Skeletal muscle tissue (tissue), 4 donors: Measurements from ENCODE around the gene SAYSD1. TPM values are rescaled to one million over a fixed set of nuclear protein-coding genes. Genes with fewer than 3 reads are reported as not detected.

ENCODE experiments used
- H3K27ac ChIP-seq: one replicate; pipeline ENCODE4 v1.7.0; 2013; ENCODE audit warnings: mild to moderate bottlenecking, low read depth, low read length, inconsistent platforms
- H3K27me3 ChIP-seq, 3 donors: one replicate each; pipeline ENCODE4 v1.7.0; 2013; ENCODE audit warnings: low read length in 3 of 3; ENCODE audit not compliant: control insufficient read depth in 3 of 3, insufficient read depth in 3 of 3
- H3K36me3 ChIP-seq, 3 donors: one replicate each; pipeline ENCODE4 v1.7.0; 2013; ENCODE audit warnings: low read length in 3 of 3; ENCODE audit not compliant: control insufficient read depth in 3 of 3, insufficient read depth in 3 of 3
- H3K4me1 ChIP-seq, 3 donors: one replicate each; pipeline ENCODE4 v1.7.0; 2013; ENCODE audit warnings: low read length in 3 of 3, mild to moderate bottlenecking in 3 of 3; ENCODE audit not compliant: control insufficient read depth in 3 of 3, insufficient read depth in 3 of 3
- H3K4me3 ChIP-seq, 3 donors: one replicate each; pipeline ENCODE4 v1.7.0; 2013; ENCODE audit warnings: low read length in 3 of 3
- H3K9ac ChIP-seq, 3 donors: one replicate each; pipeline ENCODE4 v1.7.0; 2013; ENCODE audit warnings: low read length in 3 of 3, mild to moderate bottlenecking in 3 of 3, moderate library complexity in 2 of 3, low read depth in 1 of 3
- H3K9me3 ChIP-seq, 3 donors: one replicate each; pipeline ENCODE4 v1.7.0; 2013; ENCODE audit warnings: low read length in 3 of 3; ENCODE audit not compliant: control insufficient read depth in 3 of 3
- total RNA-seq: library from RNA; depleted of rRNA; stranded (reverse); fragments of >200 nt; gene quantifications from one replicate; pipeline ENCODE4 v1.2.3, GENCODE V29; 2014
- donor health status: Osteomylitis.

The SAYSD1 gene
- total RNA-seq, 1 donor from 2014 or later = 17.2 TPM

- Histone ChIP-seq H3K4me3 (peak overlapping the region in 2 of 3 donors; percentile 70 to 80), H3K27ac (no peak overlapping the region), H3K27me3 (no peaks in the 10 kb centered on the region), H3K9me3 (no peaks in the 10 kb centered on the region), H3K36me3 (peaks cover 0 to 18% (median 17%) of the 10 kb centered on the region in 3 donors), H3K9ac (peak overlapping the region in 2 of 3 donors; percentile 88 to 91), H3K4me1 (peaks cover 9 to 16% (median 12%) of the 10 kb centered on the region in 3 donors)
Measured at GRCh38 chr6:39113788-39114187, 1.2 kb downstream of the SAYSD1 start.

GRCh38 chr6:39111280-39111679, 3.7 kb downstream of the SAYSD1 start:
- Histone ChIP-seq H3K4me3 (no peak overlapping the region), H3K36me3 (peaks cover 0 to 21% (median 18%) of the 10 kb centered on the region in 3 donors), H3K4me1 (peaks cover 9 to 16% (median 12%) of the 10 kb centered on the region in 3 donors), H3K27me3 (no peaks in the 10 kb centered on the region), H3K27ac (no peak overlapping the region), H3K9ac (no peak overlapping the region), H3K9me3 (no peaks in the 10 kb centered on the region)

- Histone ChIP-seq H3K9me3 (no peaks in the 10 kb centered on the region), H3K27me3 (no peaks in the 10 kb centered on the region), H3K4me1 (no peaks in the 10 kb centered on the region), H3K27ac (no peak overlapping the region), H3K36me3 (peaks cover 8 to 38% (median 27%) of the 10 kb centered on the region in 3 donors), H3K9ac (no peak overlapping the region), H3K4me3 (no peak overlapping the region)
Measured at GRCh38 chr6:39108041-39108839, 6.7 kb downstream of the SAYSD1 start.

GRCh38 chr6:39107641-39108040, 7.3 kb downstream of the SAYSD1 start:
- Histone ChIP-seq H3K4me3 (no peak overlapping the region), H3K4me1 (no peaks in the 10 kb centered on the region), H3K27ac (no peak overlapping the region), H3K36me3 (peaks cover 8 to 38% (median 27%) of the 10 kb centered on the region in 3 donors), H3K9me3 (no peaks in the 10 kb centered on the region), H3K9ac (no peak overlapping the region), H3K27me3 (no peaks in the 10 kb centered on the region)

GRCh38 chr6:39107034-39107433, 8.0 kb downstream of the SAYSD1 start:
- no peak overlapping the region for H3K27ac ChIP-seq
- no peaks in the 10 kb centered on the region for H3K4me1 ChIP-seq
- H3K9ac ChIP-seq = no peak overlapping the region
- H3K9me3 ChIP-seq = no peaks in the 10 kb centered on the region
- no peak overlapping the region for H3K4me3 ChIP-seq
- peaks cover 8 to 38% (median 27%) of the 10 kb centered on the region in 3 donors for H3K36me3 ChIP-seq
- no peaks in the 10 kb centered on the region for H3K27me3 ChIP-seq

GRCh38 chr6:39104528-39104927, 10.5 kb downstream of the SAYSD1 start:
- H3K9me3 ChIP-seq = no peaks in the 10 kb centered on the region
- H3K36me3 ChIP-seq = peaks cover 8 to 28% (median 16%) of the 10 kb centered on the region in 3 donors

GRCh38 chr6:39102821-39103136, 12.2 kb downstream of the SAYSD1 start:
- no peaks in the 10 kb centered on the region for H3K4me1 ChIP-seq
- no peak overlapping the region for H3K9ac ChIP-seq
- no peak overlapping the region for H3K27ac ChIP-seq
- peaks cover 8 to 16% (median 8%) of the 10 kb centered on the region in 3 donors for H3K36me3 ChIP-seq
- H3K9me3 ChIP-seq = no peaks in the 10 kb centered on the region
- no peaks in the 10 kb centered on the region for H3K27me3 ChIP-seq
- H3K4me3 ChIP-seq = no peak overlapping the region

More at GRCh38 chr6:39104528-39104927, 10.5 kb downstream of the SAYSD1 start:
- no peak overlapping the region for H3K27ac ChIP-seq
- no peak overlapping the region for H3K9ac ChIP-seq
- no peak overlapping the region for H3K4me3 ChIP-seq
- no peaks in the 10 kb centered on the region for H3K27me3 ChIP-seq
- no peaks in the 10 kb centered on the region for H3K4me1 ChIP-seq

- Histone ChIP-seq H3K9ac (no peak overlapping the region), H3K36me3 (peaks cover 8 to 16% (median 8%) of the 10 kb centered on the region in 3 donors), H3K9me3 (no peaks in the 10 kb centered on the region), H3K27ac (no peak overlapping the region), H3K4me1 (no peaks in the 10 kb centered on the region), H3K27me3 (no peaks in the 10 kb centered on the region), H3K4me3 (no peak overlapping the region)
Measured at GRCh38 chr6:39102071-39102820, 12.7 kb downstream of the SAYSD1 start.

- Histone ChIP-seq H3K4me3 (no peak overlapping the region), H3K36me3 (peaks cover 6 to 13% (median 6%) of the 10 kb centered on the region in 3 donors), H3K4me1 (no peaks in the 10 kb centered on the region), H3K27me3 (no peaks in the 10 kb centered on the region), H3K27ac (no peak overlapping the region), H3K9ac (no peak overlapping the region), H3K9me3 (no peaks in the 10 kb centered on the region)
Measured at GRCh38 chr6:39100358-39100757, 14.6 kb downstream of the SAYSD1 start.

GRCh38 chr6:39095578-39095977, 19.4 kb downstream of the SAYSD1 start:
- H3K27me3 ChIP-seq = peaks cover 0 to 3% (median 0%) of the 10 kb centered on the region in 3 donors
- no peak overlapping the region for H3K27ac ChIP-seq
- H3K4me1 ChIP-seq = no peaks in the 10 kb centered on the region
- no peaks in the 10 kb centered on the region for H3K36me3 ChIP-seq
- H3K4me3 ChIP-seq = no peak overlapping the region
- no peaks in the 10 kb centered on the region for H3K9me3 ChIP-seq
- no peak overlapping the region for H3K9ac ChIP-seq
